NCI-H1930 (cell line): Measurements from ENCODE around the gene MYH9.

Source experiments
- DNase-seq, 2 experiments: peaks; one replicate each; lab custom pipeline; 2025; lab: John Stamatoyannopoulos, UW

Gene MYH9

DNA sequence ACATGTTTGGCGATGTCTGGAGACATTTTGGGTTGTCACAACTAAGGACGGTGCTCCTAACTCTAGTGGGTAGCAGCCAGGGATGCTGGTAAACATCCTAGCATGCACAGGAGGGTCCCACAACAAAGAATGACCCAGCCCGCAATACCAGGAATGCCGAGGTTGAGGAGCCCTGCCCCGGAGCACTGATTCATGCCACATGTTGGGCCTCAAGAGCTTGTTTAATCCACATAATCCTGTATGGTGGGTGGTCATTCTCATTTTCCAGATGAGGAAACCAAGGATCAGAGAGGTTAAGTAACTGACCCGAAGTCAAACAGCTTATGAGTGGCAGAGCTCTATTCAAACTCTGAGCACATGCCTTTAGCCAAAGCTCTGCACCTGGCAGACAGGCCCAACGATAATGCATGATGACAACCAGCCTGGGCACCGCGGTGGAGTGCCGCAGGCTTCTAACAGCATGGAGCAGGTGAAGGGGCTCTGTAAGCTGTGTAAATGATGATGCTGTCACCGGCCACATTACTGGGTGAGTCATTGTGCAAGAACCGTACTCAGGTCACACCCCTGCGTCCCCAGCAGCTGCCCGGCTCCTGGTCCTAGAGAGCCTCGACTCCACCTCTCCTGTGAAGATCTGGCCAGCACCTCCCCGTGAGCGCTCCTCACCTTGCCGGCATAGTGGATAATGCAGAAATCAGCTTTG lies 76.2 kb downstream of the MYH9 start:
- no peak for DNase-seq

DNA sequence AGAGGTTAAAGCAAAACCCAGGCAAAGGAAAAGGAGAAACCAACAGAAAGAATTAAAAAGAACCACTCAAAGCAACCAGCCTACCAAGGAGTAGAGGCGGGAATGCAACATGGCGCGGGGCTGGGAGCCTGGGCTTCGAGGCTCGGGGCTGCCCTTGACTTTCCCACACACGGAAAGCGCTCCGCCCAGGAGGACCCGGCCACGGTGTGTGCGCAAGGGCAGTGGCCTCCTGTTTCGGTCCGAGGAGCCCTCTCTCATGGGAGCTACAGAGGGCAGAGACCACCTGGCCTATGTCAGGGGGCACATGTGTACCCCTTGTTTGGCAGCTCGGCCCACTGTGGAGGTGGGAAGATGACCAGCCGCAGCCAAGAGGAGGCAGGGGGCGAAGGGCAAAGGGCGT lies 78.9 kb downstream of the MYH9 start:
- no peak for DNase-seq

DNA sequence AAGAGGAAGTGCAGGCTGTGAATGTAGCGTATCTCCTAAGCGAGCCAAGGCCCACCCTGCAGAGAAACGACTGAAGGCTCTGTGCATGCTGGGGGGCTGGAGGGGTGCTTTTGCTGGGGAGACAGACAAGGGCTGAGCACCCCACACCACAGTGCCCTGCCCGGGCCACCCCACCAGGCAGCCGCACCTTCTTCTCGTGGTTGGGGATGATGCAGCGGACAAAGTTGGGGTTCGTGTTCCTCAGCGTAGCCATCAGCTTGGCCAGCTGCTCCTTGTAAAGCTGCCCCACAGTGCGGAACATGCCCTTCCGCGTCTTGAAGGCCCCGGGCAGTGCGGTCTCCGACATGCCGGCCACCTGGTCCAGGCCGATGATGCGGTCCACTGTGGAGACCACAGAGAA lies 81.5 kb downstream of the MYH9 start:
- no peak for DNase-seq

DNA sequence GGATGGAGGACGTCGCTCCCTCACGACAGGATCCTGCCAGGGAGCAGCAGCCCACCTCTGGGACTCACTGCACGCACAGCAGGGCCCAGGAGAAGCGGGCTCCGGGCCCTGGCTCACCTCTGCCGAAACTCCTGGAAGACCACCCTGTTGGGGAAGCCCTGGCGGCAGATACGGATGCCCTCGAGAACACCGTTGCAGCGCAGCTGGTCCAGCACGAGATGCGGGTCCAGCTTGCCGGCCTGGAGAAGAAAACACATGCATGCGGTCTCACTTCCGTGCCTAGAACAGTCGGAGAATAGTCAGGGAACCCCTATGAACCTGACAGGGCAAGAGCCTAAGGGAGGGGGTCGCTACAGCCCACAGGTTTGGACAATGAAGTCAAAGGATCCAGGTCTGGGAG lies 82.0 kb downstream of the MYH9 start:
- DNase-seq = no peak

DNA sequence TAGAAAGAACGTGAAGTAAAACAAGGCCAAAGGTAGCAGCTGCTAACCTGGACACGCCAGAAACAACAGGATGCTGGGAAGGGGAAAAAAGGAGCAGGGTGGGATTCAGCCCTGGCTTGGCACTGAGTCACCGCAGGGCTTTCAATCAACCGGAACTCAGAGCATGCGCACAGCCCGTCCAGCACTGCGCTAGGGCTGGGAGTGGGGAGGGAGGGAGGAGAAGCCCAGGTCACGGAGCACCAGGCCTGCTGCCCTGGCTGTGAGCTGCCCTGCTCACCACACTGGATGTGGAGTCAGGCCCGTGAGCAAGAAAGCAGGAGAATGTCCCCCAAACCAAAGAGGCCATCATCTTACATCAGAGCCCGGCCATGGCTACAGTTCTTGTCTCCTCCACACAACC lies 83.3 kb downstream of the MYH9 start:
- no peak for DNase-seq

DNA sequence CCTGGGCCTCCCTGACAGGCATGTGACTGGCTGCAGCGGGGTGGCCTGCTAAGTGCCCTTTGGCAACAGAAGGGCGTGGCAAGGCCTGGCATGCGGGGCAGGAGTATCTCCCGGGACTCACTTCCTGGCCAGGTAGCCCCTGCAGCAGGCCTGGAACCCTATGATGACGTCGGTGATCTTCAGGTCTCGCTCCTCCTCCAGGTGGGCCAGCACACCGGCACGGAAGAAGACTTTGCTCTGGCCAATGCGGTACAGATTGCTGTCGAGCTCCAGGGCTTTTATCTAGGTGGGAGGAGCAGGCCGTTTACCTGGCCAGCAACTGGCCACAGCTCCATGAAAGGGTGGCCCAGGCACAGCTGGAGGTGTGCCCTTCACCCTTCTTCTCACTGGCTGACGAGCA lies 83.9 kb downstream of the MYH9 start:
- DNase-seq = no peak

DNA sequence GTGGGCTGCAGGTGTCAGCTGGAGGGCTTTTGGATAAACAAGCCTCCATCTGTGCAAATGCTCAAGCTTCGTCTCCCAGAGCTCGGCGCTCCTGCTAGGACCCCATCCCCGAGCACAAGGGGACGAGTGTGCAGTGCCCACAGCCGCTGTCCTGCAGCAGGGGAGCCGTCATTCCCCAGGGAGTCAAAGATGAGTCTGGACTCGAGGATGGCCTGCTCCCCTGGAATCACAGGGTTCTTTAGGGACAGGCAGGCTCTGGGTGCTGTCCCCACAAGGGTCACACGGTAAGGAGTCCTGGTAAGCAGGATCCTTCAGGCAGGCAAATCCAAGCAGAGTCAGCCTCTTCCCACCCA lies 84.7 kb downstream of the MYH9 start:
- no peak for DNase-seq

DNA sequence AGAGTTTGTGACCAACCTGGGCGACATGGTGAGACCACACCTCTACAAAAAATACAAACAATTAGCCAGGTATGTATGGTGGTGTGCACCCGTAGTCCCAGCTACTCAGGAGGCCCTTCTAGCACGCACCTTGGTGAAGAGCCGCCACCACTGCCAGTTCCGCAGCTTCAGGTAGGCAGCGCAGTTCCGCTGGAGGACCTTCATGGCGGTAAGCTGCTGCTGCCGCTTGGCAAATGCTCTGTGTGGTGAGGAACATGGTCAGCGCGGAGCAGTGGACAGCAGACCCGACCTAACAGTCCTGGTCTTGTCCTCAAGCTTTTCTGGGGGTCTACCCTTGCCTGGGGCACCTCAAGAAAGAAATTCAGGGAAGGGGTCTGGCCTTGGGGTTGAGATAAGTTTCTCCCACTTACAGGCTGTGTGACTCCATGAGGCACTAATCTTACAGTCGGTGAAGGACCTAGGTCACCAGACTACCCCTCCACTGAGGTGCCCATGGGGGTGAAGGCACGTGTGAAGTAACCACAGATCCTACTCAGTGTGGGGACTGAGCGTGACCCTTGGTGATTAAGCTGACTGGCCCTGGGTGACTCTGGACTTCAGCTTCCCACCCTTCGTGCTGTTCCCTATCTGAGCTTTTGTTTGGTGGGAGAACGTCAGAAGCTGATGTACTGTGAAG lies 85.2 kb downstream of the MYH9 start:
- DNase-seq = no peak

DNA sequence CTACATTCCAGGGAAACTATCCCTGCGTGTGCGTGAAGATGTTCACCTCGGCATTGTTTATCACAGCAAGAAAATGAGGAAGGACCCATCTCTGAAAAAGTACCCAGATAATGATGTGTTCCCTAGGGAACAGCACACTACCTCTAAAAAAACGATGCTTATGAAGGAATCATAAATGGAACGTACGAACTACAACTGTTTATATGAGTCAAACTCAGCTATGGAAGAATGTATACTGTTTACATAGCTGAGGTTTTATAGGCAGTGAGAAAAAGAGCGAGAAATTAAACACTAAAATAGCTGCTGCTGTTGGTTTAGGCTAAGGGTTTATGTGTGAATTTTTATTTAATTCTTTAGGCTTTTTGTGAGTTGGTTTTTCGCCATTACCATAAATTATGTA lies 85.9 kb downstream of the MYH9 start:
- DNase-seq = no peak

DNA sequence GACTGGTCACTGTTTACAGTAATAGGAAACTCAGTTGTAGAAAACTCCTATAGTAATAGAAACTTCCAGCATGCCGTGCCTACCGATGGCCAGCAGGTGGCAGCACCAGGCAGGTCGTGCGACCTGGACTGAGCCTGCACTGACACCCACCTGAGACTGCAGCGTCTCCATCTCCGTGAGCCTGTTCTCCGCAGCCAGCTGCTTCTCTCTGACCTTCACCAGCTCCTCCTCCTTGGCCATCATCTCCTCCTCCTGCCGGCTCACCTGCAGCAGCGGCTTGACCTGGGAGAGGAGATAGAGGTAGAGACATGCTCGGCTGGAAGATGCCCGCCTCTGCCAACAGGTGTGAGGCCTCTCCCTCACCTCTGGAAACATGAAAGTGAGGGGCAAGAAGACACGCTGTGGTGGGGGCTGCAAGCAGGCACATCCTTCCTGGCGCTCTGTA lies 86.4 kb downstream of the MYH9 start:
- peak; percentile 14 to 47 for DNase-seq

DNA sequence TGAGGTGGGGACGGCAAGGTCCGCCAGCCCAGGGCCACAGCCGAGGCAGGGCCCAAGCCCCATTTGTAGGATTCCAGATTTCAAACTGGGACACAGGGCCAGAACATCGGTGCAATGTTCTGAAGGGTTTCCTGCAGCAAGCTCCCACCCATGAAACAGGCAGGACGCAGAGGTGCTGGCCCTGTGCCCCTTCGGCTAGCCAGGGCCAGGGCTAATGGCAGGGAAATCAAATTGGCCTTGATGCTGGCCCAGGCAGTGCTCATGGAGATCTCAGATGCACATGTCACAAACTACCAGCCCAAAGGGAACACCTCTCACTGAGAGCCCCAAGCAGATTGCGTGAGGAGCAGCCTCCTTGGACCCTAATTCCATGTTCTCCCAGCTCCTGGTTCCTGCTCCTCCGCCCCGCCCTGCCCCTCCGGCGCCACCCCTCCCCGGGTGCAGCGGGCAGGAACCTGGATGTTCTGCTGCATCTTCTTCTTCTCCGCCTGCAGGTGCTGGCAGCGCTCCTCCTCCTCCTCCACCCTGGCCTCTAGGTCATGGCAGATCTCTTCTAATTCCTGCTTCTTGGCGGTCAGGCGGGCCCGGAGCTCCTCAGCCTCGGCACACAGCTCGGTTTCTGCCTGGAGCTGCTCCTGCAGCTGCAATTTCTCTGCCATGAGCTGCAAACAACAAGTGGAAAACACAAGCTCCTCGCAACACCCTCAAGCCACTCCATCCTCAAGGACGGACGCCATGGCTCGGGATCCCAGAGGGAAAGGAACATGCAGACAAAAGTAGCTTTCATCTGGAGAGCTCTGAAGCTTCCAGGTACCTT lies 87.2 kb downstream of the MYH9 start:
- no peak for DNase-seq

DNA sequence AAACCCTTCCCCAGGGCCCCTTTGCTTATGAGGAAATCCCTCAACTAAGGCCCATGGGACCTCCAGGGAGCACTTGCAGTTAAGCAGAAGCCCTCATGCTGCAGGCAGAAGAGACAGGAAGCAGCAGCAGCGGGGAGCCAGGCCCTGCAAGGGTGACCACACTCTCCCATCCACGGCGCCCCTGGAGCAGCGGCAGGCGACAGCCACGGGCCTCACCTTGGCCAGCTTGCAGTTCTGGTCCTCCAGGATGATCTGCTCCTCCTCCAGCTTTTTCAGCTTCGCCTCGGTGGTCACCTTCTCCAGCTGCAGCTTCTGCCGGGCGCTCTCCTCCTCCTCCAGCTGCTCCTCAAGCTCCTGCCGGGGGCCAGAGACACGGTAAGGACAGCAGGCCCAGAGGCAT lies 87.9 kb downstream of the MYH9 start:
- no peak for DNase-seq

DNA sequence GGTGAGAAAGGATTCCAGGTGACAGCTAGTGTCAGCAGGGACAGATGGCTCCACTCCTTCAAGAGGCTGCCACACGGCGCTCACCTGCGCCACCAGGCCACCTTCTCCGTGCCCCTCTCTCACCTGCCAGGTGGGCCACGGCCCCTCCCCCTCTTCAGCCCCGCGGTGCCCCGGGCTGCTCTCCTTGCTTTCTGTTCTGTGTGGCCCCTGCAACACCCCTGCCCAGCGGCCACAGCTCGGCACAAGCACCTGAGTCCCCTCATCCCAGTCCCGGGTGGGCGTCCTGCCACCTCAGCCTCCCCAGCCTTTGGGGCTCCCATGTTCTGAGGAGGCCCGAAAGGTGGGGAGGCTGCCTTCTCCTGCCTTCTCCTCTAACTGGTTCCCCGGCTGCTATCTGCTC lies 88.5 kb downstream of the MYH9 start:
- DNase-seq = no peak

DNA sequence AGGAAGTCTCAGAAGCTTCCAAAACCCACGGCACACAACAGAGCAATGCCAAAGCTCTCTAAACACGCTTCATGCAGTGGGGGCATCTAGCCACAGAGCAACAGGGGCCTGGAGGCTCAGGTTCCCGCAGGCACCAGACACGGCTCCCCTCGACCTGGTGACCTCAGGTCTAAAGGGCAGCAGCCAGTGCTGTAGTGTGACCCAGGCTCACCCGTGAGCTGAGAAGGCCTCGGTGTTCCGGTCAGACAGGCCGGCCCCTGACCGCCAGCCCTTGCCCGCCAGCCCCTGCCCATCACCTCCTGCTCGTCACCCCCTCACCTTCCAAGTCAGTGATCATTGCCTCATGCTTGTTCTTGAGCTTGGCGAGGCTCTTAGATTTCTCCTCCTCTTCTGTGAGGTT lies 89.2 kb downstream of the MYH9 start:
- DNase-seq = no peak

DNA sequence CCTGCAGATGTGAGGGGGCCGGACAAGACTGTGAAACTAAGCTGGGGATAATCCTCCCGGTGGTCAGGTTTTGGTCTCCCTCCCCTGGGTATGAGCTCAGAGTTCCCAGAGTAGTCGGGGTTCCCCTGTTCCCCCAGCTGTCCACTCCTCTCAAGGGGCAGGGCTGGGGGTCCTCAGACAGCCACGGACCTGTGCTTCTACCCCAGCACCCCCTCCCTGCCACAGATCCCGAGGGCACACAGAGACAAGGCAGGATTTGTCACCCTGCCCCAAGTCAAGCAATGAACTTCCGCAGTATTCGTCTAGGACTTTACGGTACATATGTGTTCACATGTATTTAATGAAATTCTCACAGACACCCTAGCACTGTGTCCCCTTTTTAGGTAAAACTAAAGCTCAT lies 89.6 kb downstream of the MYH9 start:
- no peak for DNase-seq

DNA sequence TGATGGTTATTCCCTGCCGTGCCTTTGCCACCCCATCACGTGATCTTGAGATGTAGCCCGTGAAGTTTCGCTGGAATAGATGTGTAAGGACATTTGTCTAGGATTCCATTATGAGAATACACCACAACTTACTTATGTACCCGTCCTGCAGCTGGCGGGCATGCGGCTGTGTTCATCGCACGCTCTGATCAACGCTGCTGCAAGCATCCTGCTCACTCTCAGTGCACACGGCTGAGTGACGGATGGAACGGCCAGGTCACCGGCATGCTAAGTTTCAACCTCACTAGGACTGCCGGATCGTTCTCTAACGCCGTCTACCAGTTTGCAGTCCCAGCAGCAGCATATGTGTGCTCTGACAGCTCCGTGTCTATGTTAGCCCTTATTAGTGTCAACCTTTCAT lies 90.2 kb downstream of the MYH9 start:
- DNase-seq = no peak

DNA sequence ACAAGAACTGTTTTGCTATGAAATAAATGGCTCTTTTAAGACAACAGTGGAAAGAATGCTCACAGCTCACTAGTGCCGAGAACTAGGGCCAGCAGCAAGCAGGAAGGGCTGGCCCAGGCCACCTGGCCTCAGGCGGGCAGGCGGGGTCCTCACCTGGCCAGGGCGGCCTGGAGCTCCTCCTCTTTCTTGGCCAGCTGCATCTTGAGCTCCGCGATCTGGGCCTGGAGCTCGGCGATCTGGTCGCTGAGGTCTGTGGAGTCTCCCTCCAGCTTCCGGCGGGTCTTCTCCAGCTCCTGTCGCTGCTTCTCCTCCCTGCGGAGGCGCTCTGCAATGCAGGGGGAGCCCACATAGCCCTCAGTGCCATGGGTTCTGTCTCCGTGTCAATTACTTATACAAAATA lies 91.1 kb downstream of the MYH9 start:
- DNase-seq = no peak

DNA sequence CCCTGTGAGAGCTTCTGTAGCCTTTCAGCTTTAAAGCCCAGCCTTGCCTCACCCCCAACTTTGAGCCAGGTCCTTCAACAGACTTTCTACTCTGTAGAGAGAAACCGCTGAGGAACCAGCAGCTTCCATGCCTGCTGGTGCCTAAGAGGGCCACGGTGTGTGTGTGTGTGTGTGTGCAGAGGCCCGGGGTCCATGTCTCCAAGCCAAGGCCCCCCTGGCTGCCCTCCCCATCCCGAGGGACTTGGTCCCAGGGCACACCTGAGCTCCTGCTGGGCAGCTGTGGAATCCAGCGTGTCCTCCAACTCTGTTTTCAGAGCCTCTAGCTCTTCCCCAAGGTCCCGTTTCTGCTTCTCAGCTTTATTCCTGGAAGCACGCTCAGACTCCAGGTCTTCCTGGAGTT lies 92.5 kb downstream of the MYH9 start:
- DNase-seq = no peak

DNA sequence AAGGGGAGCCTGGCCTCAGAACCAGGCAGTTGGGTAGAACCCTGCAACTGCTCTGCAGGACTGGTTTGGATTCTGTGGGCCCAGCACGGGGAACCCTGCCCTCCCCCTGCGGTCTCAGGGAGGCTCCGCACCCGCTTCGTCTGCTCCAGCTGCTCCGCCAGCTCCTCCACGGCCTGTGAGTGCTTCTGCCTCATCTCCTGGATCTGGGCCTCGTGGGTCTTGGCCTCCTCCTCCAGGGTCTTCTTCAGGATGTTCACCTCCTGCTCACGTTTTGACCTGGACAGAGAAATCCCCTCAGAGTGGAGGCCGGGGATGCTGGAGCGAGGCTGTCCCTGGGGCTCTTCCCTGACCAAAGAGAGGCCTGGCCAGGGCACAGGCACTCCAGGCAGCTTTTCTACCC lies 93.0 kb downstream of the MYH9 start:
- no peak for DNase-seq

DNA sequence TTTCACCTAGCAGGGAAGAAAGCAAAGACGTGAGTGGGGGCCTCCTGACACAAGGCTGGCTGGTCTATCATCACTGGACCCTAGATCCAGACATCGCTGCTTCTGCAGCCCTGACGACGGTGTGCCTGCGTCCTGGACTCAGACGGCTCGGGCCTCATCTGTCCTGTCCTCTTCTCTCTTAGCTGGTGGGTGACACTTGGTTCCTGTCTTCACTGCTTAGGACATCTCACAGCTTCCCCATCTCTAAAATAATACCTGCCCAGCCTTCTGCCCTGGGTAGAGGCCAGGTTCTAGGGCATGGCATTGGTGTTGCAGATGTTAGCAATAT lies 93.5 kb downstream of the MYH9 start:
- DNase-seq = no peak

DNA sequence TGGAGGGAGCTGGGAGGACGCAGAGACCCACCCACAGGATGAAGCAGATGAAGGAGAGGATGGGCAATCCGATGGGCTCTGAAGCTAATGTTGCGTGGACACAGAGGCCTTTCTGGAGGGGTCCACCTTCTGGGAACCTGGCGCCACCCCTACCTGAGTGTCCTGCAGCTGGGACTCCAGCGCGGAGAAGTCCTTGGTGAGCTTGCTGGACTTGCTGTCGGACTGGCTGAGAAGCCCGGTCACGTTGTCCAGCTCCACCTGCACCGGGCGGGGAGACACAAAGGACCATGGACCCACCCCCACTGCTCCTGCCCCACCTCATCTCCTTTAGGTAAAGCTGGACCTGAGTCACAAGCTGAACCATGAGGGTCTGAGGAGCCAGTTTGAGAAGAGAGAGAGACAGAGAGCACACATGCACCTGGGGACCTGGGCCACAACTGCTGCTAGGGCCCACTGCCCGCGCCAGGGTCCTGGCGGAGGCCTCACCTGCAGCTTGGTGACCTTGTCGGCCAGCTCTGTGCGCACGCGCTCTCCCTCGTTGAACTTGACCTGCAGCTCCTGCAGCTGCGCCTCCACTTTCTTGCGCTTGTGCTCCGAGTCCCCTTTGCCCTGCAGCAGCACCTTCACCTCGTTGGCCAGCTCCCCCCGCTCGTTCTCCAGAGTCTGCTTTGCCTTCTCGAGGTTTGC lies 94.0 kb downstream of the MYH9 start:
- DNase-seq = no peak

DNA sequence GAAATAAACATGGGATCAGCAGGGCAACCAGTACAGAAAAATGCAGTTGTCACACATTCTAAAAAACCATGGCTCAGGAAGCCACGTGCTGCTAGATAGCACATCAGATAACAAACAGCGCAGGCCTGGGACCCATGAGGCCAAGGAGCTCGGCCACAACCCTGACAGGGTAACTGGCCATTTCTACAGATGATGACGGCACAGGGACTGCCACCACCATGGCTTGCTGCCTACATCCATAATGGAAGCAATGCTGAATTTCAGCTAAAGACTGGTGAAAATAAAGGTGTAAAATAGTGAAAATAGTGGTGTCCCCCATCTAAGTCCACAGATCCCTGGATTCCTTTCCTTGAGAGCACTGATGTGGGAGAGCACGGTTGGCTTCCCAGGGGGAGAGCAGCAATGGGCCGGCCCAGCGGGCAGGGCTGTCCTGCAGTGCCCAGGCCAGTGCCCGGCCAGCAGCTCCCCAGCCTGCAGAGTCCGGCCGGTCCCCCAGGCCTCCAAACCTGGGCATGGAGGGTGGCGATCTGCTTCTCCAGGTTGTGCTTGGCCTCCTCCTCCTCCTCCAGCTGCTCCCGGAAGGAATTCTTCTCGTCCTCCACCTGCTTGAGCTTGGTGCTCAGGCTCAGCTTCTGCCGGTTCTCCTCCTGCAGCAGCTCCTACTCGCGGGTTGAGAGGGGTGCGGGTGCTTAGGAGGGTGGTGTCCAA lies 94.8 kb downstream of the MYH9 start:
- no peak for DNase-seq
